Mammary epithelial cell (primary cell): Measurements from ENCODE around the gene RBM33.

Experiments used
- CTCF ChIP-seq, 2 donors: IDR thresholded peaks in 1 of 2; conservative IDR thresholded peaks in 1 of 2; 2 replicates each; pipeline ENCODE4 v1.5.1; 2011 to 2012; ENCODE audit warnings: inconsistent platforms in 2 of 2, low read length in 2 of 2, mild to moderate bottlenecking in 2 of 2, control low read depth in 1 of 2, low read depth in 1 of 2; ENCODE audit not compliant: insufficient read depth in 1 of 2; ENCODE audit errors: extremely low read depth in 1 of 2
- EZH2 ChIP-seq: IDR thresholded peaks from 2 replicates; pipeline ENCODE4 v1.6.1; 2012; ENCODE audit warnings: low read length, inconsistent platforms, borderline replicate concordance

DNA sequence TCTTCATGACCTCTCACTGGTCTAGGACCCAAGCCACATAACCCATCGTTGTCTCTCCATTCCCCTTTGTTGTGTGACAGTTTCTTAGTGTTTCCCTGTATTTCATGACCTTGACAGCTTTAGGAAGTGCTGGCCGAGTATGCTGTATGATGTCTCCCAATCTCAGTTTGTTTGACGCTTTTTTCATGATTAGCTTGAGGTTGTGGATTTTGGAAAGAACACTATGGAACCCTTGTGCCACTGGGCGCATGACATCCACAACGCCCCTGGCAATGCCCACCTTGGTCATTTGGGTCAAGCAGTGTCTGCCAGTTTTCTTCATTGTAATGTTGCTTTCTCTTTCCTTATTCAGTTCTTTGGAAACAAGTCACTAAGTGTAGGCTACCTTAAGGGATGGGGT, 52.3 kb downstream of the RBM33 start:
- no peak for TF ChIP-seq CTCF (conservative IDR thresholded peaks at IDR 0.05 in 1 of 2, IDR thresholded peaks at IDR 0.05 in 1 of 2; ENCODE audit: extremely low read depth in 1 of 2, insufficient read depth in 1 of 2, low read depth in 1 of 2, low read length in 2 of 2)
- TF ChIP-seq EZH2: no peak
